ENCODE data around the gene SERPINB10.
A peak's percentile ranks its signal among the peaks of the same experiment; 100 is the strongest.

Gene SERPINB10

GRCh38 chr18:63971320-63972001 lies 63.7 kb downstream of the SERPINB10 start:
- Histone ChIP-seq H3K27me3 (ENCODE audit: insufficient read depth, low read length, poor library complexity, severe bottlenecking) (peaks cover 24% of the 10 kb centered on the region), H3K79me2 (ENCODE audit: insufficient read depth, low read length) (no peaks in the 10 kb centered on the region), H3K9ac (ENCODE audit: low read depth, low read length, poor library complexity, severe bottlenecking) (peak overlapping the region; percentile 70), H3F3A (ENCODE audit: low read depth) (no peaks in the 10 kb centered on the region), H2AFZ (ENCODE audit: low read length) (no peak overlapping the region), H3K4me1 (ENCODE audit: insufficient read depth, low read length, poor library complexity, severe bottlenecking) (peaks cover 9% of the 10 kb centered on the region), H3K36me3 (ENCODE audit: insufficient read depth, low read length) (no peaks in the 10 kb centered on the region), H3K4me3 (ENCODE audit: low read length, poor library complexity, severe bottlenecking) (peak overlapping the region; percentile 85), H4K20me1 (ENCODE audit: insufficient read depth, low read length, poor library complexity, severe bottlenecking) (no peaks in the 10 kb centered on the region), H3K9me3 (ENCODE audit: insufficient read depth, low read depth, low read length) (no peaks in the 10 kb centered on the region), H3K4me2 (ENCODE audit: low read depth, low read length, poor library complexity, severe bottlenecking) (peak overlapping the region; percentile 92), H3K9me2 (replicated peaks; ENCODE audit: low read depth, low read length) (no peaks in the 10 kb centered on the region)
- TF ChIP-seq CTCF (conservative IDR thresholded peaks at IDR 0.05; ENCODE audit: low read length) (no peak), EZH2phosphoT487 (IDR thresholded peaks at IDR 0.05; ENCODE audit: borderline replicate concordance) (no peak)

- Histone ChIP-seq H3K27me3 (ENCODE audit: insufficient read depth, low read length, poor library complexity, severe bottlenecking) (peaks cover 24% of the 10 kb centered on the region), H4K20me1 (ENCODE audit: insufficient read depth, low read length, poor library complexity, severe bottlenecking) (no peaks in the 10 kb centered on the region), H3K9ac (ENCODE audit: low read depth, low read length, poor library complexity, severe bottlenecking) (no peak overlapping the region), H3K36me3 (ENCODE audit: insufficient read depth, low read length) (no peaks in the 10 kb centered on the region), H3K9me3 (ENCODE audit: insufficient read depth, low read depth, low read length) (no peaks in the 10 kb centered on the region), H3K4me1 (ENCODE audit: insufficient read depth, low read length, poor library complexity, severe bottlenecking) (peaks cover 9% of the 10 kb centered on the region), H2AFZ (ENCODE audit: low read length) (no peak overlapping the region), H3K79me2 (ENCODE audit: insufficient read depth, low read length) (no peaks in the 10 kb centered on the region), H3K4me3 (ENCODE audit: low read length, poor library complexity, severe bottlenecking) (no peak overlapping the region), H3K9me2 (replicated peaks; ENCODE audit: low read depth, low read length) (no peaks in the 10 kb centered on the region), H3F3A (ENCODE audit: low read depth) (no peaks in the 10 kb centered on the region), H3K4me2 (ENCODE audit: low read depth, low read length, poor library complexity, severe bottlenecking) (no peak overlapping the region)
- TF ChIP-seq CTCF (conservative IDR thresholded peaks at IDR 0.05; ENCODE audit: low read length) (no peak), EZH2phosphoT487 (IDR thresholded peaks at IDR 0.05; ENCODE audit: borderline replicate concordance) (no peak)
These were observed 64.2 kb downstream of the SERPINB10 start for GRCh38 chr18:63972002-63972376.

DNA sequence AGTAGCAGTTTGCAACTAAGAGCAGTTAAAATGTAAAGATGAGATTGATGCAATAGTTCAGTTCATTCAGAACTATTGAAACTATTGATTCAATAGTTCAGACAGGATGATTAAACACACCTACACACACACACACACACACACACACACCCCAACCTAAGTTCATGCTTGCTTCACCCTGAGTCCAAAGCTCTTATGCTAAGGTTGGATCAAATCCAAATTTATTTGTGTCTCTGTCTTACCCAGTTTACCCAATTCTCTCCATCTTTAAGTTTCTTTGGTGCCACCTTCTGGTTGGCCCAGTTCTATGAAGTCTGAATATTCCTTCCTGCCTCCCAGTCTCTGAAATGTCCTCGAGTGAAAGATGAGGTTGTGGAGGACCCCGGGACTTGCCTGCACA lies 67.2 kb downstream of the SERPINB10 start:
- Histone ChIP-seq H4K20me1 (ENCODE audit: insufficient read depth, low read length, poor library complexity, severe bottlenecking) (no peaks in the 10 kb centered on the region), H2AFZ (ENCODE audit: low read length) (no peak overlapping the region), H3F3A (ENCODE audit: low read depth) (no peaks in the 10 kb centered on the region), H3K4me2 (ENCODE audit: low read depth, low read length, poor library complexity, severe bottlenecking) (no peak overlapping the region), H3K79me2 (ENCODE audit: insufficient read depth, low read length) (no peaks in the 10 kb centered on the region), H3K27me3 (ENCODE audit: insufficient read depth, low read length, poor library complexity, severe bottlenecking) (no peaks in the 10 kb centered on the region), H3K36me3 (ENCODE audit: insufficient read depth, low read length) (no peaks in the 10 kb centered on the region), H3K9me3 (ENCODE audit: insufficient read depth, low read depth, low read length) (no peaks in the 10 kb centered on the region), H3K4me3 (ENCODE audit: low read length, poor library complexity, severe bottlenecking) (no peak overlapping the region), H3K9me2 (replicated peaks; ENCODE audit: low read depth, low read length) (no peaks in the 10 kb centered on the region), H3K4me1 (ENCODE audit: insufficient read depth, low read length, poor library complexity, severe bottlenecking) (peaks cover 8% of the 10 kb centered on the region), H3K9ac (ENCODE audit: low read depth, low read length, poor library complexity, severe bottlenecking) (no peak overlapping the region)
- TF ChIP-seq CTCF (conservative IDR thresholded peaks at IDR 0.05; ENCODE audit: low read length), result peak; percentile 56
- TF ChIP-seq EZH2phosphoT487 (IDR thresholded peaks at IDR 0.05; ENCODE audit: borderline replicate concordance), result no peak
